K562 treated with DMSO at 1 percent for 48 hours (cell line): ENCODE results near the gene PMVK. TPM values are rescaled to one million over a fixed set of nuclear protein-coding genes. Genes with fewer than 3 reads are reported as not detected.

Experiments
- total RNA-seq: library from RNA; unstranded; fragments of 300-600 nt; gene quantifications from 2 replicates; pipeline ENCODE4 v1.2.3, GENCODE V29; 2022; ENCODE audit warnings: low replicate concordance; ENCODE audit errors: extremely low read depth

PMVK gene
- total RNA-seq: not detected in 2 replicates

GRCh38 chr1:154936555-154937084 lies at the start of gene PMVK:
PMVK (minus strand) TSS chr1:154936719; CDS start chr1:154936685, 34 bp downstream.

GRCh38 chr1:154982897-154983648 lies 46.6 kb upstream of the PMVK start, which contains the start of gene FLAD1:
FLAD1 (plus strand) TSS chr1:154983344; CDS start chr1:154983695, 351 bp downstream.

GRCh38 chr1:154974102-154974807 lies 37.7 kb upstream of the PMVK start, which contains the start of gene CKS1B:
CKS1B (plus strand) TSS chr1:154974681; CDS start chr1:154974746, 65 bp downstream.

GRCh38 chr1:154970631-154971340 lies 34.3 kb upstream of the PMVK start, which contains the start of gene SHC1:
SHC1 (minus strand) TSS chr1:154970747; CDS start chr1:154970526, 221 bp downstream.

GRCh38 chr1:154961207-154962155 lies 25.0 kb upstream of the PMVK start, which contains the start of gene PYGO2:
PYGO2 (minus strand) TSS chr1:154961782; CDS start chr1:154961576, 206 bp downstream.

GRCh38 chr1:154955718-154956543 lies 19.4 kb upstream of the PMVK start, which contains the start of gene PBXIP1:
PBXIP1 (minus strand) TSS chr1:154956099; CDS start chr1:154953721, 2,378 bp downstream.

Other genes with a start within 250 kb of the PMVK start
- not detected in 2 replicates for gene KCNN3, start 66.4 kb downstream of the PMVK start, total RNA-seq
- gene PBXIP1, start 19.4 kb upstream of the PMVK start, total RNA-seq: not detected in 2 replicates
- gene PYGO2, start 25.1 kb upstream of the PMVK start, total RNA-seq: not detected in 2 replicates
- gene SHC1, start 34.0 kb upstream of the PMVK start, total RNA-seq: not detected in 2 replicates
- gene CKS1B, start 38.0 kb upstream of the PMVK start, total RNA-seq: not detected in 2 replicates
- gene FLAD1, start 46.6 kb upstream of the PMVK start, total RNA-seq: not detected in 2 replicates
- not detected in 2 replicates for gene LENEP, start 56.9 kb upstream of the PMVK start, total RNA-seq
- gene ZBTB7B, start 66.1 kb upstream of the PMVK start, total RNA-seq: not detected in 2 replicates
- gene DCST2, start 97.1 kb upstream of the PMVK start, total RNA-seq: not detected in 2 replicates
- not detected in 2 replicates for gene DCST1, start 97.1 kb upstream of the PMVK start, total RNA-seq
- gene ADAM15, start 114.6 kb upstream of the PMVK start, total RNA-seq: not detected in 2 replicates
- not detected in 2 replicates for gene EFNA4, start 127.0 kb upstream of the PMVK start, total RNA-seq
- gene EFNA3, start 142.1 kb upstream of the PMVK start, total RNA-seq: not detected in 2 replicates
- not detected in 2 replicates for gene EFNA1, start 191.2 kb upstream of the PMVK start, total RNA-seq
- not detected in 2 replicates for gene SLC50A1, start 199.1 kb upstream of the PMVK start, total RNA-seq
- not detected in 2 replicates for gene DPM3, start 203.8 kb upstream of the PMVK start, total RNA-seq
- gene KRTCAP2, start 236.6 kb upstream of the PMVK start, total RNA-seq: not detected in 2 replicates
- gene TRIM46, start 237.1 kb upstream of the PMVK start, total RNA-seq: not detected in 2 replicates